Testis (tissue), 2 donors: ENCODE measurements around the gene KLHL10.

Source experiments
- POLR2A ChIP-seq: fragments of 450-650 bp; IDR thresholded peaks from one replicate; pipeline ENCODE4 v1.6.1; 2017; ENCODE audit warnings: antibody characterized with exemption, mild to moderate bottlenecking, moderate library complexity
- TF ChIP-seq, protein P1 (sequence below), 3 experiments: fragments of 450-650 bp in 2 of 3; fragments of 200-600 bp in 1 of 3; sonication (generic) in 1 of 3; IDR thresholded peaks; one replicate each; pipeline ENCODE4 v1.5.1; 2016 to 2019; ENCODE audit warnings: antibody characterized with exemption in 3 of 3, mild to moderate bottlenecking in 2 of 3, moderate library complexity in 1 of 3

DNA sequence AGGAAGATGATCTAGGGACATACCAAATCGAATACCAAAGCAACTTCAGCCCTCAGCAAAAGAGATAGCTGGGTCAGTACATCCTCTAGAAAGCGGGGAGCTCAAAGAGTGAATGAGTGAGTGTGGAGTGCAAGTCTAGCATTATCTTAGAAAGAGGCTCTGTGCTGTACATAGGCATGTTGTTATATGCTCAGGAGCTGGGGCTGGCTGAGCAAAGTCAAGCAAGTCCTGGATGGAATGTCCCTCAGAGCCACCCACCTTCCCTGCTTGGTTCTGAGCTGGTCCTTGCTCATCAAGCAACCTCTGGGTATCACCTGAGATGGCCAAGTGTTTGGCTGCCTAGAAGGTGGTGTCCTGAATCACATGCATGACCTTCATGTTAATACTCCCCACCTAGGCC, 32.5 kb downstream of the KLHL10 start:
- TF ChIP-seq, protein P1, sequence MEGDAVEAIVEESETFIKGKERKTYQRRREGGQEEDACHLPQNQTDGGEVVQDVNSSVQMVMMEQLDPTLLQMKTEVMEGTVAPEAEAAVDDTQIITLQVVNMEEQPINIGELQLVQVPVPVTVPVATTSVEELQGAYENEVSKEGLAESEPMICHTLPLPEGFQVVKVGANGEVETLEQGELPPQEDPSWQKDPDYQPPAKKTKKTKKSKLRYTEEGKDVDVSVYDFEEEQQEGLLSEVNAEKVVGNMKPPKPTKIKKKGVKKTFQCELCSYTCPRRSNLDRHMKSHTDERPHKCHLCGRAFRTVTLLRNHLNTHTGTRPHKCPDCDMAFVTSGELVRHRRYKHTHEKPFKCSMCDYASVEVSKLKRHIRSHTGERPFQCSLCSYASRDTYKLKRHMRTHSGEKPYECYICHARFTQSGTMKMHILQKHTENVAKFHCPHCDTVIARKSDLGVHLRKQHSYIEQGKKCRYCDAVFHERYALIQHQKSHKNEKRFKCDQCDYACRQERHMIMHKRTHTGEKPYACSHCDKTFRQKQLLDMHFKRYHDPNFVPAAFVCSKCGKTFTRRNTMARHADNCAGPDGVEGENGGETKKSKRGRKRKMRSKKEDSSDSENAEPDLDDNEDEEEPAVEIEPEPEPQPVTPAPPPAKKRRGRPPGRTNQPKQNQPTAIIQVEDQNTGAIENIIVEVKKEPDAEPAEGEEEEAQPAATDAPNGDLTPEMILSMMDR (IDR thresholded peaks at IDR 0.05): no peak
- TF ChIP-seq POLR2A: no peak
